GM12801 (cell line): ENCODE measurements around the gene THAP4.

Experiments
- CTCF ChIP-seq: IDR thresholded peaks from one replicate; pipeline ENCODE4 v1.5.1; 2011; ENCODE audit warnings: control low read depth; ENCODE audit not compliant: insufficient read length; ENCODE audit errors: extremely low read depth

The THAP4 gene

GRCh38 chr2:241570961-241571581 lies 65.9 kb downstream of the THAP4 start:
- no peak for TF ChIP-seq CTCF

- no peak for TF ChIP-seq CTCF
Measured at GRCh38 chr2:241569831-241570281, 67.1 kb downstream of the THAP4 start.

GRCh38 chr2:241568726-241569125 lies 68.2 kb downstream of the THAP4 start:
- TF ChIP-seq CTCF: no peak

- TF ChIP-seq CTCF: no peak
Measured at GRCh38 chr2:241567776-241568175, 69.2 kb downstream of the THAP4 start.

- TF ChIP-seq CTCF: no peak
Measured at GRCh38 chr2:241566468-241566867, 70.5 kb downstream of the THAP4 start.

- TF ChIP-seq CTCF: no peak
Measured at GRCh38 chr2:241565411-241565810, 71.5 kb downstream of the THAP4 start.

GRCh38 chr2:241564596-241565410 lies 72.2 kb downstream of the THAP4 start:
- no peak for TF ChIP-seq CTCF
